ENCODE results near the gene CES4A.

Gene CES4A

DNA sequence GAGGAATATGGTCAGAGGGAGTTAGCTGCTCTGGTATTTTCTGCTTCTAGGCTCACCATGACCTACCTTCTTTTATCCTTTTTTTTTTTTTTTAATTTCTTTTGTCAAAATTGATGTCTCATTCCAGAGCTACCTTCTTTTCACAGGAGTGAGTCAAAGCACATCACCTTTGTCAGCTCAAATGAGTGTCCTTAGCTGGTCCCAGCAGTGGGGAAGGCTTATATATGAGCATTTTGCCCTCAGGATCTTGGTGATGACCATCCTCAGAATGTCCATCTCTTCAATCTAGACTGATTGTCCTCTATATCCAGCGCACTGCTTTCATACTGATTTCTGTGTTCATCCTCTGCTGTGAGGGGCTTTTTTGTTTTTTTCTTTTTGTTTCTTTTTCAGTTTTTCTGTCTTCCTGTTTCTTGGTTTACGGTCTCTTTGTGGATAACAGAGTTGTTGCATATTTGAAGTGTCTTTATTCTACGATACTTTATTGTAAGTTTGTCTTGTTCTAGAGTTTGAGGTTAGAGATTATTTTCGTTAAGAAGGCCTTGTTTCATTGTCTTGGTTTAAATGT, 65.5 kb downstream of the CES4A start:
- DNase-seq, result no peak

DNA sequence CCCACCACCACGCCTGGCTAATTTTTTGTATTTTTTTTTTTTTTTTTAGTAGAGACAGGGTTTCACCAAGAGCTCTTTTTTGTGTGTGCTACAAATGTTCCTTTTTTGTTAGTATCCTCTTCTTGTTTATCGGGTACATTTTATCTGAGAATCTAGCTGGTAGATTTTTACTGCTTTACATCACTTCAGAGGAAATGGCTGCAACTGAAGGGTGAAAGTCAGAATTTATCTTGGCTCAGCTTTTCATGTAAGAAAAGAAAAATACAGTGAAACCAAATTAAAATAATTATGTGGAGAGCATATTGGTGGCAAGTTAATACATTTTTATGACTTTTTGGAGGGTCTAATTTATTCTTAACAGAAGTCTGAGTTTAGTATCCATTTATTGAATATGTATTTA, 66.5 kb downstream of the CES4A start:
- DNase-seq, result no peak

DNA sequence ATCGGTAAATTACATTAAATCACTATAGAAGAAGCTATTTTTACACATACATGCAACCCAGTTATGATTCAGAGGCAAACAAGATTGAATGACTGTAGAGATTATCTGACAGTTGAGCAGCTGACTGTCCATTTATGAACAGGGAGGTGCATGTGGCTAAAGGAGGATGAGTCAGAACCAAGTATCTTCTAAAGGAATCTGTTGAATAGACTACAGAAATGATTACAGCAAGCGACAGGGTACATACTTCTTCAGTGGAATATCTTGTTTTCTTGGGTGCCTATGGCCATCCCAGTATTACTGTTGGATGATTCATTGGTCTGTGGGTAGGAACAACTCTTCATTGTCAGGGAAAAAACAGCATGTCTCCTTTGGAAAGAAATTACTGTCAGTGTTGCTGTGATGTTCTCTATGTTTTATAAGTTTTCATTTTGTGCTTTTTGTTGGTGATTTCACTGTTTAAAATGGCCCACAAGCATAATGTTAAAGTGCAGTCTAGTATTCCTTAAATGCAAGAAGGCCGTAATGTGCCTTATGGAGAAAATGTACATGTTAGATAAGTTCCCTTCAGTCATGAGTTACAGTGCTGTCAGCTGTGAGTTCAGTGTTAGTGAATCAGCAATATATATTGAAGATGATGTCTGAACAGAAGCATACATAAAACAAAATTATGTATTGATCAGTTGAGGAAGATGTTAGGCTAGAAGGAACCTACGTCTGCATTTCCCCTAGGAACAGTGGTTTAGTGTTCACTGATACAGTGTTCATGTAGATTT, 67.5 kb downstream of the CES4A start:
- no peak for DNase-seq

Measured in right kidney (tissue), 1 donor.